Measurements from ENCODE around the gene NQO1.

Gene NQO1

DNA sequence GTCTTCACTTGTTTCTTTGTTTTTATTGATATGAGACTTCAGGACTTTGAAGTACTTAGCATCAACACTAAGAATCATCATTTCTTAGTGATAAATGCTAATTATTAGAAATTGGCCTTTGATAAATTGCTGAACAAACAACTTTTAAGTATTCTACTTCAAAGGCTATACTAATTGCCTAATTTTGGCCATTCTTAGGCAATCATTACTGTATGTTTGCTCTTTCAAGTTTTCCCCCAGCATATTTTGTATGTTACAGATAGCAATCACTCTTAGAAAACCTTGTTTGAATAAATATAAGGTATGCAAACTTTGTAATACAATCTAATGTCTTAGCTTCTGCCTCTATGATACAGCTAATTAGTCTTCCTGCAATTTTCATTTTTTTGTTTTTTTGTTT is 46.0 kb downstream of the NQO1 start:
- Histone ChIP-seq H3K4me2 (ENCODE audit: low read length) (no peak overlapping the region), H3K27ac (ENCODE audit: low read depth, low read length, poor library complexity, severe bottlenecking) (no peak overlapping the region), H3K27me3 (ENCODE audit: insufficient read depth, low read length) (no peaks in the 10 kb centered on the region), H3K4me1 (ENCODE audit: insufficient read depth, low read length, severe bottlenecking) (no peaks in the 10 kb centered on the region), H3F3A (ENCODE audit: insufficient read depth, low read length) (no peaks in the 10 kb centered on the region), H3K4me3 (ENCODE audit: low read depth, low read length, poor library complexity, severe bottlenecking) (no peak overlapping the region), H3K9ac (ENCODE audit: low read length) (no peak overlapping the region), H3K79me2 (ENCODE audit: insufficient read depth, low read length) (no peaks in the 10 kb centered on the region), H3K36me3 (ENCODE audit: insufficient read depth, low read length) (peaks cover 51% of the 10 kb centered on the region), H2AFZ (ENCODE audit: low read length) (no peak overlapping the region), H4K20me1 (ENCODE audit: insufficient read depth, low read length) (no peaks in the 10 kb centered on the region), H3K9me3 (ENCODE audit: low read length) (no peaks in the 10 kb centered on the region), H3K9me2 (ENCODE audit: low read depth, low read length) (no peaks in the 10 kb centered on the region)
- TF ChIP-seq EZH2 (IDR thresholded peaks at IDR 0.05; ENCODE audit: borderline replicate concordance, low read length), result no peak
- TF ChIP-seq, protein P1, sequence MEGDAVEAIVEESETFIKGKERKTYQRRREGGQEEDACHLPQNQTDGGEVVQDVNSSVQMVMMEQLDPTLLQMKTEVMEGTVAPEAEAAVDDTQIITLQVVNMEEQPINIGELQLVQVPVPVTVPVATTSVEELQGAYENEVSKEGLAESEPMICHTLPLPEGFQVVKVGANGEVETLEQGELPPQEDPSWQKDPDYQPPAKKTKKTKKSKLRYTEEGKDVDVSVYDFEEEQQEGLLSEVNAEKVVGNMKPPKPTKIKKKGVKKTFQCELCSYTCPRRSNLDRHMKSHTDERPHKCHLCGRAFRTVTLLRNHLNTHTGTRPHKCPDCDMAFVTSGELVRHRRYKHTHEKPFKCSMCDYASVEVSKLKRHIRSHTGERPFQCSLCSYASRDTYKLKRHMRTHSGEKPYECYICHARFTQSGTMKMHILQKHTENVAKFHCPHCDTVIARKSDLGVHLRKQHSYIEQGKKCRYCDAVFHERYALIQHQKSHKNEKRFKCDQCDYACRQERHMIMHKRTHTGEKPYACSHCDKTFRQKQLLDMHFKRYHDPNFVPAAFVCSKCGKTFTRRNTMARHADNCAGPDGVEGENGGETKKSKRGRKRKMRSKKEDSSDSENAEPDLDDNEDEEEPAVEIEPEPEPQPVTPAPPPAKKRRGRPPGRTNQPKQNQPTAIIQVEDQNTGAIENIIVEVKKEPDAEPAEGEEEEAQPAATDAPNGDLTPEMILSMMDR (IDR thresholded peaks at IDR 0.05; ENCODE audit: low read length), result no peak

DNA sequence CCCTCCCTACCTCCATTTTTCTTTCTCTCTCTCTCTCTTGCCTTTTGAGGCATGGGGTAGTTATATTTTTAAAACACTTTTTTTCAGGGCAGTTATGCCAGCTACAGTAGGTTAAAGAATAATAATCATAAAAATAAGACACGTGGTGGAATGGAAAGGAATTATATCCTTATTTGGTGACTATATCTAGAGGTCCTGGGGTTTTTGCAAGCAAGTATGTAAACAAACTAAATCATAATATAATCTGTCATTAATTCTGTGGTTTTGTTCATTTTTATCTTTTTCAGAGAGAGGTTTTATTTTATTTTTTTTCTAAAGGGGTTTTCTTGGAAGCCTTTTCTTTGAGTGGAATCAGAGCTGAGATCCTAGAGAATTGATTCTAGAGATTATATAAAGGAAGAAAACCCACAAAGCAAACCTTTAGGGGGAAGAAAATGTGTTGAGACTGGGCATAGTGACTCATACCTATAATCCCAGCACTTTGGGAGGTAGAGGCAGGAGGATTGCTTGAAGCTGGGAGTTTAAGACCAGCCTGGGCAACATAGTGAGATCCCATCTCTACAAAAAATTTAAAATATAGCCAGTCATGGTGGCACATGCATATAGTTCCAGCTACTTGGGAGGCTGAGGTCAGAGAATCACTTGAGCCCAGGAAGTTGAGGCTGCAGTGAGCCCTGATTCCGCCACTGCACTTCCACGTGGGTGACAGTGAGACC is 53.2 kb downstream of the NQO1 start:
- Histone ChIP-seq H3F3A (ENCODE audit: insufficient read depth, low read length) (no peaks in the 10 kb centered on the region), H3K9ac (ENCODE audit: low read length) (no peak overlapping the region), H4K20me1 (ENCODE audit: insufficient read depth, low read length) (no peaks in the 10 kb centered on the region), H3K9me3 (ENCODE audit: low read length) (no peaks in the 10 kb centered on the region), H3K4me3 (ENCODE audit: low read depth, low read length, poor library complexity, severe bottlenecking) (no peak overlapping the region), H3K79me2 (ENCODE audit: insufficient read depth, low read length) (no peaks in the 10 kb centered on the region), H3K4me2 (ENCODE audit: low read length) (no peak overlapping the region), H3K4me1 (ENCODE audit: insufficient read depth, low read length, severe bottlenecking) (no peaks in the 10 kb centered on the region), H2AFZ (ENCODE audit: low read length) (no peak overlapping the region), H3K36me3 (ENCODE audit: insufficient read depth, low read length) (peaks cover 63% of the 10 kb centered on the region), H3K9me2 (ENCODE audit: low read depth, low read length) (no peaks in the 10 kb centered on the region), H3K27ac (ENCODE audit: low read depth, low read length, poor library complexity, severe bottlenecking) (no peak overlapping the region), H3K27me3 (ENCODE audit: insufficient read depth, low read length) (no peaks in the 10 kb centered on the region)
- TF ChIP-seq, protein P1 (IDR thresholded peaks at IDR 0.05; ENCODE audit: low read length), result no peak
- no peak for TF ChIP-seq EZH2 (IDR thresholded peaks at IDR 0.05; ENCODE audit: borderline replicate concordance, low read length)

DNA sequence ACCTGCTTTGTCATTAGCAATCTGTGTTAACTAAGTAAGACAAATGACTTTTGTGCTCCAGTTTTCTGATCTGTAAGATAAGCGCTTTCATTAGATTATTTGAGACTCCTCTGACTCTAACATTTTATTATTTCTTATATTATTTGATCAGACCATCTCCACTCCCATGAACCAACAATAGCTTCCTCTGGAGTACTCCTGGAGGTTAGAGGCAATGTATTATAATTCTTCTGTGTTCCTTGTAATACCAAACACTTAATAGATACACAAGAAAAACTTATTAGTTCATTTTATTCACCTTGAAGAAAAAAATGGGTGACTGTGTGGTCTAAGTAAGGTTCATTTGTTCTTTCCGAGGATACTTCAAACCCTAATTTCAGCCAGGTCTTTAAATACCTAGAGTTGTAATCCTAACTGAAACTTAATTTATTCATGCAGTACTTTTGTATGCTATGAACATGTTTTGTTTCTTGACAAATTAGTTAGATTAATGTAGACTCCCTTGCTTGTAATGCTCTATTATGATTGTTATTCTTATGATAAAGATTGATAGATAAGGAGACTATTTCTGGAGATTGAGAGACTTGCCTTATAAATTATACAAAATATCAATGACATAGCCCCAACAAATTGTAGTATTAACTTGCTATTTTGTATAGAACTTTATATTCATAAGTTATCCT is 53.9 kb downstream of the NQO1 start:
- H3K27me3 ChIP-seq (ENCODE audit: insufficient read depth, low read length), result no peaks in the 10 kb centered on the region
- no peak overlapping the region for H3K4me2 ChIP-seq (ENCODE audit: low read length)
- no peaks in the 10 kb centered on the region for H3K4me1 ChIP-seq (ENCODE audit: insufficient read depth, low read length, severe bottlenecking)
- peaks cover 62% of the 10 kb centered on the region for H3K36me3 ChIP-seq (ENCODE audit: insufficient read depth, low read length)
- TF ChIP-seq EZH2 (IDR thresholded peaks at IDR 0.05; ENCODE audit: borderline replicate concordance, low read length), result no peak
- TF ChIP-seq, protein P1 (IDR thresholded peaks at IDR 0.05; ENCODE audit: low read length), result no peak
- no peaks in the 10 kb centered on the region for H3K9me2 ChIP-seq (ENCODE audit: low read depth, low read length)
- H3F3A ChIP-seq (ENCODE audit: insufficient read depth, low read length), result no peaks in the 10 kb centered on the region
- no peak overlapping the region for H3K27ac ChIP-seq (ENCODE audit: low read depth, low read length, poor library complexity, severe bottlenecking)
- H3K4me3 ChIP-seq (ENCODE audit: low read depth, low read length, poor library complexity, severe bottlenecking), result no peak overlapping the region
- no peaks in the 10 kb centered on the region for H3K79me2 ChIP-seq (ENCODE audit: insufficient read depth, low read length)
- no peak overlapping the region for H2AFZ ChIP-seq (ENCODE audit: low read length)
- H3K9ac ChIP-seq (ENCODE audit: low read length), result no peak overlapping the region
- H3K9me3 ChIP-seq (ENCODE audit: low read length), result no peaks in the 10 kb centered on the region
- H4K20me1 ChIP-seq (ENCODE audit: insufficient read depth, low read length), result no peaks in the 10 kb centered on the region
